OCI-LY3 (cell line): ENCODE results near the gene GNB1.

Experiments
- H2AFZ ChIP-seq: fragments of 200-600, 300-600 bp; shearing (Covaris generic); 2 replicates; pipeline ENCODE4 v1.6.0; 2014; ENCODE audit warnings: antibody characterized with exemption, low read depth, low read length
- H3K27ac ChIP-seq: fragments of 200-600, 300-600 bp; sonication (generic); 2 replicates; pipeline ENCODE4 v1.5.1; 2014; ENCODE audit warnings: mild to moderate bottlenecking, low read length, moderate library complexity, mixed read lengths
- H3K27me3 ChIP-seq: fragments of 200-600, 300-600 bp; sonication (generic); 2 replicates; pipeline ENCODE4 v1.6.1; 2014; ENCODE audit warnings: low read depth, low read length, mixed read lengths
- H3K36me3 ChIP-seq: fragments of 200-600, 300-600 bp; sonication (generic); replicated peaks from 2 replicates; pipeline ENCODE3; 2014; ENCODE audit warnings: low read depth, low read length, mixed read lengths
- H3K4me1 ChIP-seq: fragments of 300-600, 200-600 bp; sonication (generic); 2 replicates; pipeline ENCODE4 v1.6.1; 2014; ENCODE audit warnings: low read length, mixed read lengths
- H3K4me2 ChIP-seq: fragments of 200-600, 300-600 bp; sonication (generic); 2 replicates; pipeline ENCODE4 v1.6.1; 2014; ENCODE audit warnings: low read length, mixed read lengths
- H3K4me3 ChIP-seq: fragments of 300-600, 200-600 bp; sonication (generic); 2 replicates; pipeline ENCODE4 v1.5.1; 2014; ENCODE audit warnings: antibody characterized with exemption, mild to moderate bottlenecking, low read length, moderate library complexity
- H3K79me2 ChIP-seq: fragments of 300-600, 200-600 bp; shearing (Covaris generic); 2 replicates; pipeline ENCODE4 v1.6.1; 2014; ENCODE audit warnings: mild to moderate bottlenecking, low read length, mixed read lengths
- H3K9ac ChIP-seq: fragments of 300-600, 200-600 bp; shearing (Covaris generic); 2 replicates; pipeline ENCODE4 v1.6.0; 2014; ENCODE audit warnings: mild to moderate bottlenecking, low read length, moderate library complexity
- H3K9me3 ChIP-seq: fragments of 200-600, 300-600 bp; shearing (Covaris generic); 2 replicates; pipeline ENCODE4 v1.6.1; 2014; ENCODE audit warnings: low read length, mixed read lengths; ENCODE audit not compliant: insufficient read depth
- H4K20me1 ChIP-seq: fragments of 200-600, 300-600 bp; sonication (generic); 2 replicates; pipeline ENCODE4 v1.6.1; 2016; ENCODE audit warnings: low read length, mixed read lengths; ENCODE audit not compliant: insufficient read depth
- CTCF ChIP-seq: fragments of 200-600, 300-600 bp; sonication (generic); IDR thresholded peaks from 2 replicates; pipeline ENCODE4 v1.5.1; 2014; ENCODE audit warnings: antibody characterized with exemption, low read length, low read depth
- EZH2phosphoT487 ChIP-seq: fragments of 200-600 bp; shearing (Covaris generic); IDR thresholded peaks from 2 replicates; pipeline ENCODE4 v1.6.1; 2018; ENCODE audit warnings: antibody characterized with exemption, mixed run types, low read depth

The GNB1 gene

GRCh38 chr1:1914971-1915692, 24.2 kb upstream of the GNB1 start, which contains the start of gene CALML6:
Gene CALML6 (plus strand): TSS chr1:1915260. CDS start chr1:1915281, 21 bp downstream.
- no peak for TF ChIP-seq EZH2phosphoT487
- no peak for TF ChIP-seq CTCF
- H3K36me3 ChIP-seq: no peaks in the 10 kb centered on the region
- H3K79me2 ChIP-seq: no peaks in the 10 kb centered on the region
- H3K27ac ChIP-seq: no peak within 1 kb of the TSS
- H3K27me3 ChIP-seq: no peaks in the 10 kb centered on the region
- H3K4me1 ChIP-seq: peaks cover 14% of the 10 kb centered on the region
- no peak within 1 kb of the TSS for H2AFZ ChIP-seq
- H3K9ac ChIP-seq: no peak within 1 kb of the TSS
- H3K9me3 ChIP-seq: no peaks in the 10 kb centered on the region
- no peaks in the 10 kb centered on the region for H4K20me1 ChIP-seq
- H3K4me2 ChIP-seq: no peak within 1 kb of the TSS
- no peak within 1 kb of the TSS for H3K4me3 ChIP-seq

DNA sequence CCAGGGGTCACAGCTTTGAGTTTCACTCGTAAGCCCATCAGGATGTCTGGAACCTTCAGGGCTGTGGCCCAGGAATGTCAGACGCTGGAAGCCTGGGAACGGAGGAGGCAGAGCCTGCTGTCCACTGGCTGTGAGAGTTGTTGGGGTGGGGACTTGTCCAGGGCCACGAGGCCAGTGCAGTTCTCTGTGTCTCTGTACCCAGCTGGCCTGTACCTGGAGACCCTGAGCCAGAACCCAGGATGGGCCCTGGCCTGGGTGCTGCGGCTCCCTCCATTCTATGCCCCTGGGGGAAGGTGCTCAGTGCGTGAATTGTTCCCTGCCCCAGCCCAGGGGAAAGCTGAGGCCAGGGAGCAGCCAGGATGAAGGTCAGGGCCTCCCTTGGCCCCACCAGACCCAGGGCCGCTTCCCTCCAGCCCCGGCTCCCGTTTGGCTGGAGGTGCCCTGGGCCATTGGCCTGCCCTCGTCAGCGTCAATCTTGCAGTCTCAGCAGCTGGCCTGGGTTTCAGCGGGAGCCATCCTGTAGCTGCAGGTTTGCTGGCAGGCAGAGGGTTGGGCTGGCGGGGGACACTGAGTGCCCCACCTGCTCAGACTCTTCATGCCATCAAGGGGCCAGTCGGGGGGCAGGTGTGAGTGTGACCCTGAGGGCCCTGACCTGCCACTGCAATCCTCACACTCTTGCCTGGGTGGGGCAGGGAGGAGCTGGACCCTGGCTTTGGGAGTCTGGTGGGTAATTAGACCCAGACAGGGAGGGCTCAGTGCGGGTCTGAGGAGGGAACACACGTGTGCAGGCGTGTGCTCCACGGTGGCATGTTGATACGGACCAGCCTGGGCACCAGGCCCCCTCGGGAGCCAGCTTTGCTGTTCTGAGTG, 23.4 kb upstream of the GNB1 start:
- H3K27ac ChIP-seq: no peak overlapping the region
- no peaks in the 10 kb centered on the region for H3K27me3 ChIP-seq
- H3K9ac ChIP-seq: no peak overlapping the region
- H2AFZ ChIP-seq: no peak overlapping the region
- H3K4me3 ChIP-seq: no peak overlapping the region
- H3K4me2 ChIP-seq: no peak overlapping the region
- no peaks in the 10 kb centered on the region for H4K20me1 ChIP-seq
- H3K9me3 ChIP-seq: no peaks in the 10 kb centered on the region
- TF ChIP-seq CTCF: no peak
- no peak for TF ChIP-seq EZH2phosphoT487
- peaks cover 21% of the 10 kb centered on the region for H3K4me1 ChIP-seq
- H3K36me3 ChIP-seq: no peaks in the 10 kb centered on the region
- no peaks in the 10 kb centered on the region for H3K79me2 ChIP-seq

DNA sequence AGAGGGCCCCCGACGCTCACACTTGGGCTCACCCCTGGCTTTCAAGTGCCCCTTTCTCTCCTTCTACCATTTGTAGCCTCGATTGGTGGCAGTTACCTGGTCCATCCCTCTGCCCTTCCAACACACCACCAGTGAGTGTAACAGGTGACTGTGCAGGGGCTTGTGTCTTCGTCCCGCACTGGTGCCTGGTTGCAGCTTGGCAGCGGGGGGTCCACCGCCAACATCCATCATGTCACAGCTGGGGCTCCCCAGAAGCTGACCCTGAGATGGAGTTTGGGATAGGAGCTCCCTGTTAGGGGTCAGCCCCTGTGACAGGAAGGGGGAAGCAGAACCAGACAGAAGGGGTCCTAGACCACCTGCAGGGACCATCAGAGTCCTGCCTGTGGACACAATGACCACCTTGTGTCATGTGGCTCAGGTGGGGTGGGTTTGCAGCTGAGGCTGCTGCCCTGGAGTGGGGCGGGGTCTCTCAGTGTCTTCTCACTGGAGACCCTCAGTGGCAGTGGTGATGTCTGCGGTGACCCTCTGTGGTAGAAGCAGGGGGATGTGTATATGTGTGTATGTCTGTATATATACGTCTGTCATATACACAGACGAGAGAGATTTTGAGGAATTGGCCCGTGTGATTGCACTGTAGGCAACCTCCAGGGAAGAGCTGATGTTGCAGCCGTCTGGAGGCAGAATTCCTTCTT, 20.6 kb upstream of the GNB1 start:
- TF ChIP-seq CTCF (no peak), EZH2phosphoT487 (no peak)
- H3K79me2 ChIP-seq: peaks cover 8% of the 10 kb centered on the region; the same call in 1 of the 2 replicates
- no peaks in the 10 kb centered on the region for H3K9me3 ChIP-seq
- H3K27ac ChIP-seq: no peak overlapping the region
- H4K20me1 ChIP-seq: no peaks in the 10 kb centered on the region
- peaks cover 39% of the 10 kb centered on the region for H3K4me1 ChIP-seq
- H3K9ac ChIP-seq: no peak overlapping the region
- no peak overlapping the region for H2AFZ ChIP-seq
- no peak overlapping the region for H3K4me2 ChIP-seq
- H3K27me3 ChIP-seq: no peaks in the 10 kb centered on the region
- no peaks in the 10 kb centered on the region for H3K36me3 ChIP-seq
- no peak overlapping the region for H3K4me3 ChIP-seq
